ENCODE data around the gene NEU1.
"Not testable (repeated sequence)": the region's sequence is repeated elsewhere in the genome, so short reads cannot be mapped to it uniquely, and the experiment has no call there.

Gene NEU1

GRCh38 chr6:31865205-31866118, 2.8 kb upstream of the NEU1 start:
- Histone ChIP-seq H3K4me1 (ENCODE audit: control insufficient read depth, insufficient read depth, low read length) (peaks cover 31% of the 10 kb centered on the region), H3K9me3 (ENCODE audit: control insufficient read depth, low read length) (no peaks in the 10 kb centered on the region), H3K4me3 (ENCODE audit: low read length) (no peak overlapping the region), H3K36me3 (ENCODE audit: control insufficient read depth, insufficient read depth, low read length) (peaks cover 29% of the 10 kb centered on the region), H3K27me3 (ENCODE audit: control insufficient read depth, insufficient read depth, low read length) (no peaks in the 10 kb centered on the region), H3K9ac (ENCODE audit: low read length) (no peak overlapping the region)

GRCh38 chr6:31864818-31865204, 2.2 kb upstream of the NEU1 start:
- Histone ChIP-seq H3K9me3 (ENCODE audit: control insufficient read depth, low read length) (no peaks in the 10 kb centered on the region), H3K4me3 (ENCODE audit: low read length) (no peak overlapping the region), H3K4me1 (ENCODE audit: control insufficient read depth, insufficient read depth, low read length) (peaks cover 31% of the 10 kb centered on the region), H3K36me3 (ENCODE audit: control insufficient read depth, insufficient read depth, low read length) (peaks cover 35% of the 10 kb centered on the region), H3K27me3 (ENCODE audit: control insufficient read depth, insufficient read depth, low read length) (no peaks in the 10 kb centered on the region), H3K9ac (ENCODE audit: low read length) (no peak overlapping the region)

- not testable (repeated sequence) for H3K27me3 ChIP-seq (ENCODE audit: control insufficient read depth, insufficient read depth, low read length); H3K9ac ChIP-seq (ENCODE audit: low read length); H3K9me3 ChIP-seq (ENCODE audit: control insufficient read depth, low read length); H3K4me3 ChIP-seq (ENCODE audit: low read length)
- H3K4me1 ChIP-seq (ENCODE audit: control insufficient read depth, insufficient read depth, low read length), result peaks cover 31% of the 10 kb centered on the region
- H3K36me3 ChIP-seq (ENCODE audit: control insufficient read depth, insufficient read depth, low read length), result peaks cover 38% of the 10 kb centered on the region
Observed at GRCh38 chr6:31864123-31864562, 1.5 kb upstream of the NEU1 start.

GRCh38 chr6:31861919-31862343, 690 bp downstream of the NEU1 start:
- Histone ChIP-seq H3K36me3 (ENCODE audit: control insufficient read depth, insufficient read depth, low read length) (peaks cover 35% of the 10 kb centered on the region), H3K9me3 (ENCODE audit: control insufficient read depth, low read length) (no peaks in the 10 kb centered on the region), H3K27me3 (ENCODE audit: control insufficient read depth, insufficient read depth, low read length) (no peaks in the 10 kb centered on the region), H3K9ac (ENCODE audit: low read length) (peak overlapping the region; percentile 80), H3K4me3 (ENCODE audit: low read length) (peak overlapping the region; percentile 44), H3K4me1 (ENCODE audit: control insufficient read depth, insufficient read depth, low read length) (peaks cover 31% of the 10 kb centered on the region)

GRCh38 chr6:31861150-31861549, 1.5 kb downstream of the NEU1 start:
- Histone ChIP-seq H3K36me3 (ENCODE audit: control insufficient read depth, insufficient read depth, low read length) (peaks cover 32% of the 10 kb centered on the region), H3K4me1 (ENCODE audit: control insufficient read depth, insufficient read depth, low read length) (peaks cover 30% of the 10 kb centered on the region), H3K27me3 (ENCODE audit: control insufficient read depth, insufficient read depth, low read length) (no peaks in the 10 kb centered on the region), H3K9me3 (ENCODE audit: control insufficient read depth, low read length) (no peaks in the 10 kb centered on the region), H3K9ac (ENCODE audit: low read length) (no peak overlapping the region), H3K4me3 (ENCODE audit: low read length) (no peak overlapping the region)

- Histone ChIP-seq H3K9me3 (ENCODE audit: control insufficient read depth, low read length) (no peaks in the 10 kb centered on the region), H3K4me1 (ENCODE audit: control insufficient read depth, insufficient read depth, low read length) (peaks cover 22% of the 10 kb centered on the region), H3K9ac (ENCODE audit: low read length) (no peak overlapping the region), H3K4me3 (ENCODE audit: low read length) (no peak overlapping the region), H3K36me3 (ENCODE audit: control insufficient read depth, insufficient read depth, low read length) (peaks cover 24% of the 10 kb centered on the region), H3K27me3 (ENCODE audit: control insufficient read depth, insufficient read depth, low read length) (no peaks in the 10 kb centered on the region)
Observed at GRCh38 chr6:31860349-31860748, 2.3 kb downstream of the NEU1 start.

- no peaks in the 10 kb centered on the region for H3K9me3 ChIP-seq (ENCODE audit: control insufficient read depth, low read length)
- H3K4me1 ChIP-seq (ENCODE audit: control insufficient read depth, insufficient read depth, low read length), result peaks cover 18% of the 10 kb centered on the region
- no peak overlapping the region for H3K9ac ChIP-seq (ENCODE audit: low read length)
- H3K4me3 ChIP-seq (ENCODE audit: low read length), result no peak overlapping the region
- peaks cover 20% of the 10 kb centered on the region for H3K36me3 ChIP-seq (ENCODE audit: control insufficient read depth, insufficient read depth, low read length)
- no peaks in the 10 kb centered on the region for H3K27me3 ChIP-seq (ENCODE audit: control insufficient read depth, insufficient read depth, low read length)
Observed at GRCh38 chr6:31859923-31860322, 2.7 kb downstream of the NEU1 start.

- Histone ChIP-seq H3K4me1 (ENCODE audit: control insufficient read depth, insufficient read depth, low read length) (peaks cover 15% of the 10 kb centered on the region), H3K36me3 (ENCODE audit: control insufficient read depth, insufficient read depth, low read length) (peaks cover 20% of the 10 kb centered on the region), H3K4me3 (ENCODE audit: low read length) (no peak overlapping the region), H3K9ac (ENCODE audit: low read length) (no peak overlapping the region), H3K27me3 (ENCODE audit: control insufficient read depth, insufficient read depth, low read length) (no peaks in the 10 kb centered on the region), H3K9me3 (ENCODE audit: control insufficient read depth, low read length) (no peaks in the 10 kb centered on the region)
Observed at GRCh38 chr6:31858707-31859106, 3.9 kb downstream of the NEU1 start.

GRCh38 chr6:31857774-31858173, 4.8 kb downstream of the NEU1 start:
- not testable (repeated sequence) for H3K4me3 ChIP-seq (ENCODE audit: low read length); H3K27me3 ChIP-seq (ENCODE audit: control insufficient read depth, insufficient read depth, low read length); H3K9me3 ChIP-seq (ENCODE audit: control insufficient read depth, low read length); H3K4me1 ChIP-seq (ENCODE audit: control insufficient read depth, insufficient read depth, low read length); H3K9ac ChIP-seq (ENCODE audit: low read length)
- peaks cover 16% of the 10 kb centered on the region for H3K36me3 ChIP-seq (ENCODE audit: control insufficient read depth, insufficient read depth, low read length)

- not testable (repeated sequence) for H3K4me1 ChIP-seq (ENCODE audit: control insufficient read depth, insufficient read depth, low read length); H3K9ac ChIP-seq (ENCODE audit: low read length); H3K27me3 ChIP-seq (ENCODE audit: control insufficient read depth, insufficient read depth, low read length); H3K36me3 ChIP-seq (ENCODE audit: control insufficient read depth, insufficient read depth, low read length); H3K4me3 ChIP-seq (ENCODE audit: low read length); H3K9me3 ChIP-seq (ENCODE audit: control insufficient read depth, low read length)
Observed at GRCh38 chr6:31851980-31852718, 10.5 kb downstream of the NEU1 start.

GRCh38 chr6:31851485-31851832, 11.2 kb downstream of the NEU1 start:
- Histone ChIP-seq H3K9ac (ENCODE audit: low read length) (no peak overlapping the region), H3K36me3 (ENCODE audit: control insufficient read depth, insufficient read depth, low read length) (no peaks in the 10 kb centered on the region), H3K4me1 (ENCODE audit: control insufficient read depth, insufficient read depth, low read length) (no peaks in the 10 kb centered on the region), H3K9me3 (ENCODE audit: control insufficient read depth, low read length) (no peaks in the 10 kb centered on the region), H3K27me3 (ENCODE audit: control insufficient read depth, insufficient read depth, low read length) (no peaks in the 10 kb centered on the region), H3K4me3 (ENCODE audit: low read length) (no peak overlapping the region)

- Histone ChIP-seq H3K9ac (ENCODE audit: low read length) (no peak overlapping the region), H3K27me3 (ENCODE audit: control insufficient read depth, insufficient read depth, low read length) (no peaks in the 10 kb centered on the region), H3K4me3 (ENCODE audit: low read length) (no peak overlapping the region), H3K36me3 (ENCODE audit: control insufficient read depth, insufficient read depth, low read length) (no peaks in the 10 kb centered on the region), H3K9me3 (ENCODE audit: control insufficient read depth, low read length) (no peaks in the 10 kb centered on the region), H3K4me1 (ENCODE audit: control insufficient read depth, insufficient read depth, low read length) (no peaks in the 10 kb centered on the region)
Observed at GRCh38 chr6:31850765-31851484, 11.7 kb downstream of the NEU1 start.
